A549 treated with GW870086 at 1 μM for 4 hours (cell line): ENCODE results near the gene CLPTM1L. TPM values are rescaled to one million over a fixed set of nuclear protein-coding genes. Genes with fewer than 3 reads are reported as not detected.

Experiments used
- total RNA-seq: library from RNA; stranded (reverse); fragments of 200-300 nt; extraction: Qiagen RNA extraction; gene quantifications from 5 replicates; pipeline ENCODE4 v1.2.3, GENCODE V29; 2022; ENCODE audit warnings: low read depth

The CLPTM1L gene
- 158 to 180 TPM (median 170 TPM) in 5 replicates for total RNA-seq

GRCh38 chr5:1344975-1345838, at the start of gene CLPTM1L:
Gene CLPTM1L, minus strand, starts transcription at chr5:1345099. Its CDS starts 258 bp downstream, at chr5:1344841.

GRCh38 chr5:1294835-1295649, 49.9 kb downstream of the CLPTM1L start, which contains the start of gene TERT:
Gene TERT, minus strand, starts transcription at chr5:1295068. Its CDS starts 79 bp downstream, at chr5:1294989.

Other genes with a start within 250 kb of the CLPTM1L start
- gene SLC12A7, start 233.0 kb downstream of the CLPTM1L start, total RNA-seq, result 22.5 to 31.0 TPM (median 30.2 TPM) in 5 replicates
- 0.07 to 0.13 TPM (median 0.10 TPM) in 5 replicates for gene SLC6A19, start 143.5 kb downstream of the CLPTM1L start, total RNA-seq
- gene SLC6A18, start 119.7 kb downstream of the CLPTM1L start, total RNA-seq, result not detected in 5 replicates
- 1.8 to 2.5 TPM (median 2.1 TPM) in 5 replicates for gene TERT, start 50.0 kb downstream of the CLPTM1L start, total RNA-seq
- gene SLC6A3, start 100.3 kb upstream of the CLPTM1L start, total RNA-seq, result 0.15 to 0.53 TPM (median 0.30 TPM) in 5 replicates
- gene LPCAT1, start 178.9 kb upstream of the CLPTM1L start, total RNA-seq, result 157 to 188 TPM (median 184 TPM) in 5 replicates